NCI-H1105 (cell line): Measurements from ENCODE around the gene ZNF841.
"Not testable (repeated sequence)": the region's sequence is repeated elsewhere in the genome, so short reads cannot be mapped to it uniquely, and the experiment has no call there.

Experiments used
- DNase-seq: peaks from one replicate; lab custom pipeline; 2025; lab: John Stamatoyannopoulos, UW

ZNF841 gene

GRCh38 chr19:52095172-52096014 is at the start of gene ZNF841:
Gene ZNF841 (minus strand): TSS chr19:52095765. CDS start chr19:52084801, 10,964 bp downstream.
- peak; percentile 90 for DNase-seq

GRCh38 chr19:52142001-52142595 is 46.5 kb upstream of the ZNF841 start:
- DNase-seq: no peak

GRCh38 chr19:52141203-52141602 is 45.6 kb upstream of the ZNF841 start:
- no peak for DNase-seq

GRCh38 chr19:52140032-52140710 is 44.6 kb upstream of the ZNF841 start:
- no peak for DNase-seq

GRCh38 chr19:52139252-52140031 is 43.9 kb upstream of the ZNF841 start, which contains the start of gene ZNF616:
Gene ZNF616 (minus strand): TSS chr19:52139938. CDS start chr19:52130512, 9,426 bp downstream.
- DNase-seq: peak; percentile 96

- DNase-seq: no peak
Observed at GRCh38 chr19:52138983-52139251, 43.4 kb upstream of the ZNF841 start.

GRCh38 chr19:52138278-52138982 is 42.9 kb upstream of the ZNF841 start:
- DNase-seq: peak; percentile 51

- DNase-seq: no peak
Observed at GRCh38 chr19:52120286-52120685, 24.7 kb upstream of the ZNF841 start.

GRCh38 chr19:52115526-52116053 is 20.0 kb upstream of the ZNF841 start:
- no peak for DNase-seq

GRCh38 chr19:52114691-52115090 is 19.1 kb upstream of the ZNF841 start:
- no peak for DNase-seq

- DNase-seq: no peak
Observed at GRCh38 chr19:52112624-52113023, 17.1 kb upstream of the ZNF841 start.

GRCh38 chr19:52110780-52111179 is 15.2 kb upstream of the ZNF841 start:
- DNase-seq: no peak

GRCh38 chr19:52102782-52103181 is 7.2 kb upstream of the ZNF841 start:
- DNase-seq: no peak

GRCh38 chr19:52101866-52102562 is 6.4 kb upstream of the ZNF841 start:
- no peak for DNase-seq

GRCh38 chr19:52099497-52100138 is 4.1 kb upstream of the ZNF841 start:
- DNase-seq: no peak

- not testable (repeated sequence) for DNase-seq
Observed at GRCh38 chr19:52096416-52096815, 851 bp upstream of the ZNF841 start.

- no peak for DNase-seq
Observed at GRCh38 chr19:52094526-52095130, 937 bp downstream of the ZNF841 start.

GRCh38 chr19:52086481-52086880 is 9.1 kb downstream of the ZNF841 start:
- DNase-seq: no peak

GRCh38 chr19:52070496-52070895 is 25.1 kb downstream of the ZNF841 start:
- no peak for DNase-seq

GRCh38 chr19:52069653-52070052 is 25.9 kb downstream of the ZNF841 start:
- no peak for DNase-seq
